Bronchial epithelial cell (primary cell): ENCODE results near the gene SPRR4. TPM values are rescaled to one million over a fixed set of nuclear protein-coding genes. Genes with fewer than 3 reads are reported as not detected.

Experiments used
- DNase-seq: peaks from one replicate; pipeline ENCODE4 v3.0.0-alpha.2; 2010; ENCODE audit warnings: low read depth
- FAIRE-seq: peaks from 2 replicates; lab custom pipeline; 2011; peaks lifted over from hg19 to GRCh38; lab: Jason Lieb, UNC
- H3K27me3 ChIP-seq: 2 replicates; pipeline ENCODE4 v1.5.1; 2011; ENCODE audit warnings: low read length; ENCODE audit not compliant: control insufficient read depth, insufficient read depth
- H3K36me3 ChIP-seq: 2 replicates; pipeline ENCODE4 v1.5.1; 2011; ENCODE audit warnings: low read length; ENCODE audit not compliant: control insufficient read depth, insufficient read depth
- H3K4me3 ChIP-seq: 2 replicates; pipeline ENCODE4 v1.5.1; 2011; ENCODE audit warnings: mild to moderate bottlenecking, low read depth, low read length, control low read depth
- total RNA-seq: library from RNA; depleted of rRNA; stranded (reverse); fragments of >200 nt; gene quantifications from 2 replicates; pipeline ENCODE4 v1.2.1, GENCODE V29; 2014
- TF ChIP-seq, protein P1 (sequence below): IDR thresholded peaks from 2 replicates; pipeline ENCODE4 v1.5.1; 2011; ENCODE audit warnings: mild to moderate bottlenecking, moderate library complexity, low read length, control low read depth, inconsistent platforms; ENCODE audit not compliant: insufficient read depth, severe bottlenecking

The SPRR4 gene, protein sequence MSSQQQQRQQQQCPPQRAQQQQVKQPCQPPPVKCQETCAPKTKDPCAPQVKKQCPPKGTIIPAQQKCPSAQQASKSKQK
- total RNA-seq = not detected in 2 replicates

DNA sequence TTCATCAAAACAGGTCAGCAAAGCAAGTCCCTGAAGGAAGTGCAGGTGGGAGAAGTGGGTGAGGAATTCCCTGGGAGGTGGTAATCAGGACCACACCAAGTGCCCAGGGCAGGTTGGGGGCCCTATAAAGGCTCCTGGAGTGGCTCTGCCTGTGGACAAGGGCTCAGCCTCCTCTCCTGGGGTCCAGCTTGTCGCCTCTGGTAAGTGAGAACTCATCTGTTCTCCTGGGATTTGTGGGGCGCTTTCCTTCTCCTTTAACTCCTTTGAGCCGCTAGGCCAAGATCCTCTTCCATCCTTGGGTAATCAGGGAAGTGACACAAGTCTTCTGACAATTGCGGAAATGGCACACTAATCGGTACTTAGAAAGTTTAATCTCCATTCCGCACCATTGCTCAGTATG, at the start of gene SPRR4:
Gene SPRR4, plus strand, starts transcription at position 154 of the 400 bp plus-strand sequence. CDS start 1,243 bp downstream, outside the sequence.
- DNase-seq (no peak), FAIRE-seq (no peak)
- no peaks in the 10 kb centered on the region for H3K27me3 ChIP-seq
- H3K36me3 ChIP-seq = no peaks in the 10 kb centered on the region
- H3K4me3 ChIP-seq = no peak within 1 kb of the TSS
- TF ChIP-seq, protein P1, sequence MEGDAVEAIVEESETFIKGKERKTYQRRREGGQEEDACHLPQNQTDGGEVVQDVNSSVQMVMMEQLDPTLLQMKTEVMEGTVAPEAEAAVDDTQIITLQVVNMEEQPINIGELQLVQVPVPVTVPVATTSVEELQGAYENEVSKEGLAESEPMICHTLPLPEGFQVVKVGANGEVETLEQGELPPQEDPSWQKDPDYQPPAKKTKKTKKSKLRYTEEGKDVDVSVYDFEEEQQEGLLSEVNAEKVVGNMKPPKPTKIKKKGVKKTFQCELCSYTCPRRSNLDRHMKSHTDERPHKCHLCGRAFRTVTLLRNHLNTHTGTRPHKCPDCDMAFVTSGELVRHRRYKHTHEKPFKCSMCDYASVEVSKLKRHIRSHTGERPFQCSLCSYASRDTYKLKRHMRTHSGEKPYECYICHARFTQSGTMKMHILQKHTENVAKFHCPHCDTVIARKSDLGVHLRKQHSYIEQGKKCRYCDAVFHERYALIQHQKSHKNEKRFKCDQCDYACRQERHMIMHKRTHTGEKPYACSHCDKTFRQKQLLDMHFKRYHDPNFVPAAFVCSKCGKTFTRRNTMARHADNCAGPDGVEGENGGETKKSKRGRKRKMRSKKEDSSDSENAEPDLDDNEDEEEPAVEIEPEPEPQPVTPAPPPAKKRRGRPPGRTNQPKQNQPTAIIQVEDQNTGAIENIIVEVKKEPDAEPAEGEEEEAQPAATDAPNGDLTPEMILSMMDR = no peak

DNA sequence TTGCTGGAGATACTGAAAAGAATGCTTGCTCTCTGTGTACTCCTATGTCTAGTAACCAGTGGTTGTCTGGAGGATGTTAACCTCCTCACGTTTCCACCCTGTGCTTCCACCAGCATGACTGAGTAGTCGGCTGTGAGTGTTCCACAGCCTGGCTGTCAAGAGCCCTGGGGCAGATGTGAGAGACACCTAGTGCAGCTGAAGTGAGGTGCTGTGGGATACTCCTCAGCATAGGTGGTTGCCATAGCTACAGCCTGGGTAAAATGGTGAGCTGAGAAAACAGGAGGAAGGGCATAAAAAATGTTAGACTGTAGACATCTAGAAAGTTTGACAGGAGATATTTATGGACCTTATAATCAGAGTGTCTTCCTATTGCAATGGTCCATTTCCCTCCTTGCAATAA, 46.3 kb upstream of the SPRR4 start:
- peak; percentile 52 for FAIRE-seq

DNA sequence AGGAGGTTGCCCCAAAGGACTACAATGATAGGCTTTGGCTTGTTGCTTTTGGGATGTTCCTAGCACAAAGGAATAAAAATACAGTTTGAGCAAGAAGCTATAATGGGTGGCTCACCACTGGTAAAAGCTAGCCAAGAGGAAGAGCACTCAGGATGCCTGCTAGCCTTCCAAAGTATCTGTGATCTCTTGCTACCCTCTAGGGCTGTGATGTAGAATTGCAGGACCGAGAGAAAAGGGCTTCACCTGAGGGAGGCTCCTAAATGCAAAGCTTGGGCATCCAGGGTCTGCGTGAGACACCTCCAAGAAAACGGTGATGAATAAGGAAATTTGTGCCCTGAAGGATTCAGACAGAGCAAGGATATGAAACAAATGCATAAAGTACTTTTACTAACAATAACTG, 44.4 kb upstream of the SPRR4 start:
- TF ChIP-seq, protein P1 = peak; percentile 76
- FAIRE-seq (no peak), DNase-seq (peak; percentile 70)
- H3K27me3 ChIP-seq = no peaks in the 10 kb centered on the region
- H3K36me3 ChIP-seq = no peaks in the 10 kb centered on the region
- no peak overlapping the region for H3K4me3 ChIP-seq

More for the DNA sequence above, 46.3 kb upstream of the SPRR4 start:
- TF ChIP-seq, protein P1 = no peak
- Histone ChIP-seq H3K27me3 (no peaks in the 10 kb centered on the region), H3K4me3 (no peak overlapping the region), H3K36me3 (no peaks in the 10 kb centered on the region)
- DNase-seq = peak; percentile 56

DNA sequence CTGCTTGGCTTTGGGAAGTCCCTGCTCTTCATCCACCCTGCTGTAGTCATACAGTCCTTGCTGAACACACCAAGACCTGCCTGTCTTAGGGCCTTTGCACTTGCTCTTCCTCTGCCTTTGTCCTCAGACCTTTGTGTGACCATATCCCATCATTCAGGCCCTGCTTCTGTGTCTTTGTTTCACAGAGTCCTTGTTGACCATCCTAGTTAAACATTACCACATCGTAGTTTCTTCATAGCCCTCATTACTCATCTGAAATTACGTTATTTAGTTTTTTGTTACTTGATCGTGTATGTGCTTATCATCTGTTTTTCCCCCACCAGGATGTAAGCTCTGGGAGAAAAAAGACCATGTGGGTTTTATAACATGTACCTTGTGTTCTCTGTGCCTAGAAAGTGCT, 41.8 kb upstream of the SPRR4 start:
- peak; percentile 92 for DNase-seq
- no peak overlapping the region for H3K4me3 ChIP-seq
- no peaks in the 10 kb centered on the region for H3K36me3 ChIP-seq
- TF ChIP-seq, protein P1 = no peak
- no peaks in the 10 kb centered on the region for H3K27me3 ChIP-seq
- peak; percentile 32 for FAIRE-seq

DNA sequence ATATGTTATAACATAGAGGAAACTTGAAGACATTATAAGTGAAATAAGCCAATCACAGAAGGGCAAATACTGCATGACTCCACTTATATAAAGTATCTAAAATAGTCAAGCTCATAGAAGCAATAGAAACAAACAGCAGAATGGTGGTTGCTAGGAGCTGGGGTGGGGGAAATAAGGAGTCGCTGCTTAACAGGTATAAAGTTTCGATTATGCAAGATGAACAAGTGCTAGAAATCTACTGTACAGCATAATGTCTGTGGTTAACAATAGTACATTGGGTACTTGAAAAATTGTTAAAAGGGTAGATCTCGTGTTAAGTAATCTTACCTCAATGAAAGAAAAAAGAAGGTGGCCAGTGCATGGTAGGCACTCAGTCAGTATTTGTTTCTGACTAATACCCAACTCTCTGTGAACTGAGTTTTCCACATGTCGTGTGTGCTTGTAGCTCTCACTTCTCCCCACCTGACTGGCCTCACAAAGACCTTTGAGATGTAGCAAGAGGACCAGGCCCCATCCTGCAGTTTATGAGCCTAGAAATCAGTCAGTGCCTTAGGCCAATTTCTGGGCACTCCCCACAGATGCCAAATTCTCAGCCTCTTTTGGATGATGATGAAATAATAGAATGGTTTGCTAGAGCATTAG, 38.2 kb upstream of the SPRR4 start:
- no peak overlapping the region for H3K4me3 ChIP-seq
- DNase-seq = peak; percentile 78
- H3K36me3 ChIP-seq = no peaks in the 10 kb centered on the region
- no peaks in the 10 kb centered on the region for H3K27me3 ChIP-seq
- TF ChIP-seq, protein P1 = no peak
- peak; percentile 96 for FAIRE-seq
